HG02840 (cell line): ENCODE data around the gene PRX.
A peak's percentile ranks its signal among the peaks of the same experiment; 100 is the strongest.
"Not testable (repeated sequence)": the region's sequence is repeated elsewhere in the genome, so short reads cannot be mapped to it uniquely, and the experiment has no call there.

Source experiments
- ATAC-seq: cut with Tn5 transposase; IDR thresholded peaks from one replicate; pipeline ENCODE4 v1.9.1; 2021; ENCODE audit warnings: mild to moderate bottlenecking, moderate library complexity, moderate number of reproducible peaks; ENCODE audit not compliant: unreplicated experiment, low FRiP score

PRX gene

GRCh38 chr19:40442328-40443130 lies 29.4 kb upstream of the PRX start:
- ATAC-seq = no peak

GRCh38 chr19:40441719-40442253 lies 28.6 kb upstream of the PRX start:
- ATAC-seq = no peak

- ATAC-seq = no peak
These were observed 25.1 kb upstream of the PRX start for GRCh38 chr19:40438284-40438683.

- no peak for ATAC-seq
These were observed 20.4 kb upstream of the PRX start for GRCh38 chr19:40433391-40434216.

- not testable (repeated sequence) for ATAC-seq
These were observed 19.6 kb upstream of the PRX start for GRCh38 chr19:40432760-40433159.

DNA sequence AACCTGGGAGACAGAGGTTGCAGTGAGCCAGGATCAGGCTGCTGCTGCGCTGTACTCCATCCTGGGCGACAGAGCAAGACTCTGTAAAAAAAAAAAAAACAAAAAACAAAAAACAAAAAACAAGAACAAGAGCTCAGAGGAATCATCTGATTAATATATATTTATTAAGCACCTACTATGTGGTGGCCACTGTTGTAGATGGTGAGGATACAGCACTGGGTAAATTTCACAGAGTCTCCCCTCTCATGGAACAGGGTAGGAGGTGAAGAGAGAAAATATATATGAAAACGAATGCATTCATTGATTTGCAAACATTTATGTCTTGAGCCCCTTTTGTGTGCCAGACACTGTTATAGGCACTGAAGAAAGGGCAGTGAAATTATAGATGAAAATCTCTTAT lies 18.5 kb upstream of the PRX start:
- no peak for ATAC-seq

GRCh38 chr19:40430242-40430641 lies 17.1 kb upstream of the PRX start:
- ATAC-seq = not testable (repeated sequence)

DNA sequence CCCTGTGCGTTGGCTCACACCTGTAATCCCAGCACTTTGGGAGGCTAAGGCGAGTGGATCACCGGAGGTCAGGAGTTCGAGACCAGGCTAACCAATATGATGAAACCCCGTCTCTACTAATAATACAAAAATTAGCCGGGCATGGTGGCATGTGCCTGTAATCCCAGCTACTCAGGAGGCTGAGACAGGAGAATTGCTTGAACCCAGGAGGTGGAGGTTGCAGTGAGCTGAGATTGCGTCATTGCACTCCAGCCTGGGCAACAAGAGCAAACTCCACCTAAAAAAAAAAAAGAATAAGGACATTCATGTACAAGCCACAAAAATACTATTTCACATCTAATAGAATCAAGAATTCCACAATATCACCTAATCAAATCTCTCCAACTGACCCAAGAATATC lies 15.0 kb upstream of the PRX start:
- ATAC-seq = not testable (repeated sequence)

DNA sequence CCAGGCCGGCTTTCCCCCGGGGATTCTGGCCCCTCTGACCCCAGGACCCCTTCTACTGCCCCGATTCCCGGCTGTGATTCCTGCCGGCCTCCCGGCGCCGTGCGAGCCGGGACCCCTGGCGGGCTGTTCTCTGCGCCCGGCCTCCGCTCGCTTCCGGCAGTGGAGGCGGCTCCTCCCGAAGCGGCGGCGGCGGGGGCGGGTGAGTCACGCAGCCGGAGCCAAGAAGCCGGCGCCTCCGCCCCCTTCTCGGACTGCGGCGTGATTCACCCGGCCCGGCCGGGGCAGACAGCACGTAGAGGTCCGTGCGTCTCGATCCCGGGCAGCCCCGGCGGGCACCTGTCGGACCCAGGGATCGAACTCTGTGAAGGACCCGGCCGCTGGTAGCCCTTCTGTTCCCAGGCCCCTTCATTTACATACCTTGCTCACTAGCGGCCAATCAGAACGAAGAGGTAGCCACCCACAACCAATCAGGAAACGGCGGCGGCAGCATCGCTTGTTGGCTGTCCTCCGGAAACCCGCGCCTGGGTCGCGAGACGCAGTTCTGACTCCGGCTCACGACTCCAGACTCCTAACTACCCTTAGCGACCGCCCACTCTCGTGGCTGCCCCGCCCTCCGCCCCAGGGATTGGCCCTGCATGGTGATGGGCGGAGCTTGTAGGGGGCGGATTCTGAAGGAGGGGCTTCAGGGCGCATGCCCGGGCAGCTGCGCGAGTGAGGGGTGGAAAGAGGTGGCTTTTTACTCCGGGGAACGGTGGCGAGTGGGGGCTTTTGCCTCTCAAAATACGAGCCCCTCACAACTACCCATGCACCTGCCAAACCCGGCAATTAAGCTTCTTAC lies 12.5 kb upstream of the PRX start, which contains the start of gene SERTAD1:
SERTAD1 (minus strand) TSS at position 543 of the 838 bp plus-strand sequence. CDS start 2,446 bp downstream, outside the sequence.
- ATAC-seq = peak; percentile 85

DNA sequence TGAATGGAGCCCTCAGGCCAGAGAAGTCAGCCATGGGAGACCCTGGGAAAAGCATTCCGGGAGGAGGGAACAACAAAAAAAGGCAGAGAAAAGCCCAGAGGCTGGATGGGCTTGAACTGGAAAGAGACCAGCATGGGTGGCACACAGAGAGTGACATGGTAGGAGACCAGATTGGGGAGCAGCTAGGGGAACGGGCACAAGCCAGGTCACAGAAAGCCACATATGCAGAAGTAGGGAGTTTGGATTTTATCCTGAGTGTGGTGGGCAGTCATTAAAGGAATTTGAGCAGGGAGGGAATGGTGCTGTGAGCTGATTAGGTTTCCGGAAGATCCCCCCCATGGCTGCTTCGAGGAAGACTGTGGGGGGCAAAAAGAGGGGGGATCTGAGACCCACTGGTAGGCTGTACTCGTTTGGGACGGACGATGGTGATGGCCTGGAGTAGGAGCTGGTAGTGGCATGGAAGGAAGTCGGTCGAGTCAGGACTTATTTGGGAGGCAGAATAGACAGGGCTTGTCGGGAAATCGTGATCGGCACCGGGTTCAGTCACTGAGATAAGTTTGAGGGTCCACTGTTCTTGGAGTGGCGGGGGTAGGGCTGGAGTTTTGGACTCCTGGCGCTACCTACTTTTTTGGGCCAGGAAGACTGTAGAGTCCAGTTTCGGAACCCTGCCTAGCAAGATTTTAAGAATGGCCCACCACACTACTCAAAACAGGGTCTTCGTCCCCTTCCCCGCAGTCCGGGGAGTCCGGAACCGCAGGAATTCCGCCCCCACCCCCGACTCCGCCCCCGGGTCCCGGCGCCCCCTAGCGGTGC lies 11.7 kb upstream of the PRX start:
- no peak for ATAC-seq

GRCh38 chr19:40423938-40424337 lies 10.8 kb upstream of the PRX start:
- ATAC-seq = no peak

DNA sequence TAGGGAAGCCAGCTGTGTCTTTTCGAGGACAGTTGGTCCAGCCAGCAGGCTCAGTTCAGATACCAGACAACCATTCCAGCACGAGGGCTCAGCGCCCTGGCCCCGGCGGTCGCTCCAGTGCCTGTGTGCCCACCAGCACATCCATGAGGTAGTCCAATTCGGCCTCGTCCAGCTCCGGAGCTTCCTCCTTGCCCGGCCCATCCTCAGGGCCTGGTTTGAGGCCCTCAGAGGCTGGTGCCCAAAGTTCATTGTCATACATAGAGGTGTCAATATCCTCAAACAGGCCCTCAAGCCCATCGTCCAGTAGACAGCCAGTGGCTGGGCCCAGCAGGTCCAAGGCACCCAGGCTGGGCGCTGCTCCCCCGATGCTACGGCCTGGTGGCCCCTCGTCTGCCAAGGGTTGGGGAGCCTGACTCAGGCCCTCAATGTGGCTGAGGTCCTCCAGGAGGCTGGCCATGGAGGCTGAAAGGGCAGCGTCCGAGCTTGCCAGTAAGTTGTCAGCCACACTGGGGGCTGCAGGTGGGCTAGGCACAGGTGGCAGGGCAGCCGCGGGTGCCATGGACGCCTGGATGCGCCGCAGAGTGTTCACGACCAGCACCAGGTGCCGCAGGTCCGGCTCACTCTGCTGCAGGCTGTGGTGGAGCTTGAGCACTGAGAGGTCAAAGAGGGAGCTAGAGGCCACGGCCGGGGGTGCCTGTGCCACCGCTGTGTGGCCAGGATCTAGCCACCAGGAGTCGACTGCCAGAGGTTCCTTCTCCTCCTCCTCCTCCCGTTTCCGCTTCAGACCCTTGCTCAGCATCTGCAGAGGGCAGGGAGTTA lies 9.8 kb upstream of the PRX start:
- no peak for ATAC-seq

GRCh38 chr19:40421993-40422747 lies 9.0 kb upstream of the PRX start:
- ATAC-seq = no peak

- ATAC-seq = no peak
These were observed 7.9 kb upstream of the PRX start for GRCh38 chr19:40420766-40421765.

DNA sequence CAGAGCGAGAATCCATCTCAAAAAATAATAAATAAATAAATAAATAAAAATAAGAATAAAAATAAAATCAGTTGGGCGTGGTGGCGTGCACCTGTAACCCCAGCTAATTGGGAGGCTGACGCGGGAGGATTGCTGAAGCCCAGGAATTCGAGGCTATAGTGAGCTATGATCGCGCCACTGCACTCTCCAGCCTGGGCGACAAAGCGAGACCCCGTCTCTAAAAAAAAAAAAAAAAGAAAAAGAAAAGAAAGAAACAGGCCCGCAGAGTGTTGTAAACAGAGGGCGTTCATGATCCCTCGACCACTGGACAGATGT lies 7.2 kb upstream of the PRX start:
- no peak for ATAC-seq

GRCh38 chr19:40419780-40420179 lies 6.6 kb upstream of the PRX start:
- ATAC-seq = no peak

DNA sequence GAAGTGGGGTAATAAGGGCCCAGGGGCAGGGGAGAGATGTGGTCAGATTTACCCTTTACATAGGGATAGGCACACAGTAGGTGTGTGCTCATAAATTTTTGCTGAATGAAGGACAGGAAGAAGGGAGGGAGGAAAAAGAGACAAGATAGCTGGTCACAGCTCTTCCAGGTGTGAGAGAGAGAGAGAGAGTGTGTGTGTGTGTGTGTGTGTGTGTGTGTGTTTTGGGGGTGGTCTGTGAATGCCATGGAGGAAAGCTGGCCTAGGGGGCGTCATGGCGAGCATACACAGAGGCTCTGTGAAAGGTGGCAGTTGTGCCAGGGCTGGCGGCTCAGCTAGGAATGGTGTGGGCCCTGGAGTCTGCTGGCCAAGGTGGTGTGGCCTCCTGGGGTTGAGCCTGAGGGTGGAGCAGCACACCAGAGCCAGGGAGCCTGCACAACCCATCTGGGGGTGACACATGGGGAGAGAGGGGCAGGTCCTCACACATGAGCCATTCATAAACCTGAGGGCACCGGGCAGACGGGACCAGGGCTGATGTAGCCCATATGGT lies 6.0 kb upstream of the PRX start:
- no peak for ATAC-seq
